T47D (cell line): ENCODE measurements around the gene TEX101.

Source experiments
- DNase-seq, 2 experiments: peaks; one replicate each; pipeline versions ENCODE4 v3.0.0 to v3.0.0-alpha.2; 2011 to 2012; ENCODE audit warnings: low read depth in 1 of 2, low spot score in 1 of 2
- JUND ChIP-seq: IDR thresholded peaks from 2 replicates; pipeline ENCODE4 v1.6.1; 2012; ENCODE audit warnings: low read depth
- in situ Hi-C: cut with HindIII; loops from 2 replicates; pipeline ENCODE4 v1.10.0; 2016; ENCODE audit warnings: low sequenced_read_pairs, low pct_unique_long_range_greater_than_20kb

Gene TEX101

GRCh38 chr19:43395561-43395960 lies 19.1 kb upstream of the TEX101 start:
- in situ Hi-C loops, result no loop called here
- no peak for TF ChIP-seq JUND
- DNase-seq, result peak in 1 of 2 experiments; percentile 1

DNA sequence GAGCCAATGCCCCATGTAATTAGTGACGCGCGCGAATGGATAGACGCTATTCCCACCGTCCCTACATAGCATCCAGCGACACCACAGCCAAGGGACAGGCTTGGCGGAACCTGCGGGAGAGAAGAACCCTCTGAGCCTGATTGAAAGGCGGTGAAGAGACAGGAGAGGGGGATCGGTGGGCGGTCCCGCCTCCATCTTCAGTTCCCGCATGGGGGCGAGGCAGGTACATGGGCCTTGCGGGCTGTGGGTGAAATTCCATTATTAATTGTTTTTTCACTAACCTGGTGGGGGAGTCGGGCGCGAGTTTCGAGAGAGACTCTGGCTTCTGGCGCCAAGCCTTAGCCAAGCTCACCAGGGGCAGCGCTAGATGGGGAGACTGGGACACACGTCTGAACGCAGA lies 8.4 kb upstream of the TEX101 start:
- TF ChIP-seq JUND, result no peak
- in situ Hi-C loops, result no loop called here
- no peak for DNase-seq

DNA sequence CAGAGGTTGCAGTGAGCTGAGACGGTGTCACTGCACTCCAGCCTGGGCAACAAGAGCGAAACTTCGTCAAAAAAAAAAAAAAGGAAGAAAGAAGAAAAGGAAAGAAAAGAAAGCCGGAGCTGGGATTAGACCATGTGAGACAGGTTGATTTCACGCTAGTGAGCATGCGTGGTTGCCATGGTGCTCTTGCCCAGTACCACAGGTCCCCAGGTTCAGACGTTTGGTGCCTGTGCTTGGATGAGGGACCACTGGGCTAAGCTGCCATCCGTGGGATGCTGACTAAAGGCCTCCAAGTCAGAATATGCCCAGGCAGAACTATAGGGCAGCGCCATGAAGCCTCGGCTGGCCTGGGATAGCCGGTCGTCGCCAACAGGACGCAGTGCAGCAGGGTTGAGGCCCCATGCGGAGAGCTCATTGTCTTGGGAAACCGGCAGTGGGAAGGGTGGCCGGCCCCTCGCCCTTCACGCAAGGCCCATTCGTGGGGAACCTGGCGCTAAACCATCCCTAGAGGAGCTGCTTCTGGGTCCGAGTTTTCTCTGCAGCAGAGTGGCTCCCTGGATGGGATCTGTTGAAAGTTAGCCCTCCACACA lies 7.2 kb upstream of the TEX101 start:
- in situ Hi-C loops, result no loop called here
- TF ChIP-seq JUND, result no peak
- no peak for DNase-seq

GRCh38 chr19:43408043-43408442 lies 6.6 kb upstream of the TEX101 start:
- DNase-seq, result no peak
- in situ Hi-C loops, result no loop called here
- no peak for TF ChIP-seq JUND

- no peak for DNase-seq
- in situ Hi-C loops, result no loop called here
These were observed 5.3 kb upstream of the TEX101 start for GRCh38 chr19:43409415-43409814.

GRCh38 chr19:43412441-43412840 lies 2.2 kb upstream of the TEX101 start:
- no peak for TF ChIP-seq JUND
- in situ Hi-C loops, result no loop called here
- no peak for DNase-seq

More at GRCh38 chr19:43409415-43409814, 5.3 kb upstream of the TEX101 start:
- no peak for TF ChIP-seq JUND

- no peak for DNase-seq
- no peak for TF ChIP-seq JUND
- in situ Hi-C loops, result no loop called here
These were observed 2.4 kb downstream of the TEX101 start for GRCh38 chr19:43416951-43417623.

- in situ Hi-C loops, result no loop called here
- no peak for DNase-seq
These were observed 6.3 kb downstream of the TEX101 start for GRCh38 chr19:43420954-43421353.

DNA sequence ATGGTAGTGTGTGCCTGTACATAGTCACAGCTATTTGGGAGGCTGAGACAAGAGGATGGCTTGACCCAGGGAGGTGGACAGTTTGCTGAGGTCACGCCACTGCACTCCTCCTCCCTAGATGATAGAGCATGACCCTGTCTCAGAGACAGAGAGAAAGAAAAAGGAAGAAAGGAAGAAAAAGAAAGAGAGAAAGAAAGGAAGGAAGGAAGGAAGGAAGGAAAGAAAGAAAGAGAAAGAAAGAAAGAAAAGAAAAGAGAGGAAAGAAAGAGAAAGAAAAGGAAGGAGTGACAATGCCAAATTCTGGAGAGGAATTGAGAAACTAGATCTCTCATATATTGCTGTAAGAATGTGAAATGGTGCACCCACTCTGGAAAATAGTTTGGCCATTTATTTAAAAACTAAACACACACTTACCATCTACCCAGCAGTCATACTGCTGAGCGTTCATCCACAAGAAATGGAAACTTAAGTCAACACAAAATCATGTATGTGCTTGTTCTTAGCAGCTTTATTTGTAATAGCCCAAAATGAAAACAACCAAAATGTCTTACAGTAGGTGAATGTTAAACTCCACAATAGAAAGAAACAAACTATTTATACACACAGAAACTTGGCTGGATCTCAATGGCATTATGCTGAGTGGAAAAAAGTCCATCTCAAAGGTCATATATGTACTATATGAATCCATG lies 7.5 kb downstream of the TEX101 start:
- in situ Hi-C loops, result no loop called here
- no peak for TF ChIP-seq JUND
- DNase-seq, result no peak

More at GRCh38 chr19:43420954-43421353, 6.3 kb downstream of the TEX101 start:
- TF ChIP-seq JUND, result no peak

- in situ Hi-C loops, result no loop called here
- no peak for DNase-seq
- TF ChIP-seq JUND, result no peak
These were observed 8.0 kb downstream of the TEX101 start for GRCh38 chr19:43422689-43423066.

DNA sequence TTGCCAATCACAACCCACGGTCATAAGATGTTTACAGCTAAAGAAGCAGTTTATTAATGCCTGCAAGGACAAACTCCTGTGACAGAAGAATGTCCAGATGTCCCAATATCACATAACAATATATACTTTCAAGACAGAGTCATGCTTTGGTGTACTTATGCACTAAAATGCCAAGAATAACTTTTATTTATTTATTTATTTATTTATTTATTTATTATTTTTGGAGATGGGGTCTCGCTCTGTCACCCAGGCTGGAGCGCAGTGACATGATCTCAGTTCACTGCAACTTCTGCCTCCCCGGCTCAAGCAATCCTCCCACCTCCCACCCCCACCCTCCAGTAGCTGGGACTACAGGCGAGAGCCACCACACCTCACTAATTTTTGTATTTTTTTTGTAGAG lies 9.1 kb downstream of the TEX101 start:
- in situ Hi-C loops, result no loop called here
- TF ChIP-seq JUND, result no peak
- DNase-seq, result no peak

- DNase-seq, result peak in 1 of 2 experiments; percentile 32
- TF ChIP-seq JUND, result no peak
- in situ Hi-C loops, result no loop called here
These were observed 11.1 kb downstream of the TEX101 start for GRCh38 chr19:43425567-43426392.

DNA sequence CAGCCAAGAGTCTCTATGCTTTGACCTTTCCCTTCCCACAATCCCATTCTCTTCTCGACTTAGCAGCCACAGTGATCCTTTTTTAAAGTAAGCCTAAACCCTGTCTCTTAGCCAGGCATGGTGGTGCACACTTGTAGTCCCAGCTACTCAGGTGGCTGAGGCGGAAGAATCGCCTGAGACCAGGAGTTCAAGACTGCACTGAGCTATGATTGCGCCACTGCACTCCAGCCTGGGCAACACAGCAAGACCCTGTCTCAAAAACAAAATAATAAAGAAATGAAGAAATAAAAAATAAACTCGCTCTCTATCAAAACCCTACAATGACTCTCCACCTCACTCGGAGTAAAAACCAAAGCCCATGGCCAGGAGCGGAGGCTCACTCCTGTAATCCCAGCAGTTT lies 14.7 kb downstream of the TEX101 start:
- no peak for DNase-seq
- TF ChIP-seq JUND, result no peak
- in situ Hi-C loops, result no loop called here
